ENCODE measurements around the gene NCOA4. TPM values are rescaled to one million over a fixed set of nuclear protein-coding genes. Genes with fewer than 3 reads are reported as not detected.

Gene NCOA4
- total and polyA plus RNA-seq, 2 of the 8 experiments (the other 6 are each of a cell fraction or from before 2014, with no cell fraction given), result 28.9 to 65.2 TPM

- TF ChIP-seq ZNF274 (IDR thresholded peaks at IDR 0.05; ENCODE audit: borderline replicate concordance, extremely low read depth, low read length) (no peak), ATF2 (IDR thresholded peaks at IDR 0.05; ENCODE audit: low read length) (no peak)
- TF ChIP-seq, protein P1, sequence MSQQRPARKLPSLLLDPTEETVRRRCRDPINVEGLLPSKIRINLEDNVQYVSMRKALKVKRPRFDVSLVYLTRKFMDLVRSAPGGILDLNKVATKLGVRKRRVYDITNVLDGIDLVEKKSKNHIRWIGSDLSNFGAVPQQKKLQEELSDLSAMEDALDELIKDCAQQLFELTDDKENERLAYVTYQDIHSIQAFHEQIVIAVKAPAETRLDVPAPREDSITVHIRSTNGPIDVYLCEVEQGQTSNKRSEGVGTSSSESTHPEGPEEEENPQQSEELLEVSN (IDR thresholded peaks at IDR 0.05), result no peak
- TF ChIP-seq, protein P2, sequence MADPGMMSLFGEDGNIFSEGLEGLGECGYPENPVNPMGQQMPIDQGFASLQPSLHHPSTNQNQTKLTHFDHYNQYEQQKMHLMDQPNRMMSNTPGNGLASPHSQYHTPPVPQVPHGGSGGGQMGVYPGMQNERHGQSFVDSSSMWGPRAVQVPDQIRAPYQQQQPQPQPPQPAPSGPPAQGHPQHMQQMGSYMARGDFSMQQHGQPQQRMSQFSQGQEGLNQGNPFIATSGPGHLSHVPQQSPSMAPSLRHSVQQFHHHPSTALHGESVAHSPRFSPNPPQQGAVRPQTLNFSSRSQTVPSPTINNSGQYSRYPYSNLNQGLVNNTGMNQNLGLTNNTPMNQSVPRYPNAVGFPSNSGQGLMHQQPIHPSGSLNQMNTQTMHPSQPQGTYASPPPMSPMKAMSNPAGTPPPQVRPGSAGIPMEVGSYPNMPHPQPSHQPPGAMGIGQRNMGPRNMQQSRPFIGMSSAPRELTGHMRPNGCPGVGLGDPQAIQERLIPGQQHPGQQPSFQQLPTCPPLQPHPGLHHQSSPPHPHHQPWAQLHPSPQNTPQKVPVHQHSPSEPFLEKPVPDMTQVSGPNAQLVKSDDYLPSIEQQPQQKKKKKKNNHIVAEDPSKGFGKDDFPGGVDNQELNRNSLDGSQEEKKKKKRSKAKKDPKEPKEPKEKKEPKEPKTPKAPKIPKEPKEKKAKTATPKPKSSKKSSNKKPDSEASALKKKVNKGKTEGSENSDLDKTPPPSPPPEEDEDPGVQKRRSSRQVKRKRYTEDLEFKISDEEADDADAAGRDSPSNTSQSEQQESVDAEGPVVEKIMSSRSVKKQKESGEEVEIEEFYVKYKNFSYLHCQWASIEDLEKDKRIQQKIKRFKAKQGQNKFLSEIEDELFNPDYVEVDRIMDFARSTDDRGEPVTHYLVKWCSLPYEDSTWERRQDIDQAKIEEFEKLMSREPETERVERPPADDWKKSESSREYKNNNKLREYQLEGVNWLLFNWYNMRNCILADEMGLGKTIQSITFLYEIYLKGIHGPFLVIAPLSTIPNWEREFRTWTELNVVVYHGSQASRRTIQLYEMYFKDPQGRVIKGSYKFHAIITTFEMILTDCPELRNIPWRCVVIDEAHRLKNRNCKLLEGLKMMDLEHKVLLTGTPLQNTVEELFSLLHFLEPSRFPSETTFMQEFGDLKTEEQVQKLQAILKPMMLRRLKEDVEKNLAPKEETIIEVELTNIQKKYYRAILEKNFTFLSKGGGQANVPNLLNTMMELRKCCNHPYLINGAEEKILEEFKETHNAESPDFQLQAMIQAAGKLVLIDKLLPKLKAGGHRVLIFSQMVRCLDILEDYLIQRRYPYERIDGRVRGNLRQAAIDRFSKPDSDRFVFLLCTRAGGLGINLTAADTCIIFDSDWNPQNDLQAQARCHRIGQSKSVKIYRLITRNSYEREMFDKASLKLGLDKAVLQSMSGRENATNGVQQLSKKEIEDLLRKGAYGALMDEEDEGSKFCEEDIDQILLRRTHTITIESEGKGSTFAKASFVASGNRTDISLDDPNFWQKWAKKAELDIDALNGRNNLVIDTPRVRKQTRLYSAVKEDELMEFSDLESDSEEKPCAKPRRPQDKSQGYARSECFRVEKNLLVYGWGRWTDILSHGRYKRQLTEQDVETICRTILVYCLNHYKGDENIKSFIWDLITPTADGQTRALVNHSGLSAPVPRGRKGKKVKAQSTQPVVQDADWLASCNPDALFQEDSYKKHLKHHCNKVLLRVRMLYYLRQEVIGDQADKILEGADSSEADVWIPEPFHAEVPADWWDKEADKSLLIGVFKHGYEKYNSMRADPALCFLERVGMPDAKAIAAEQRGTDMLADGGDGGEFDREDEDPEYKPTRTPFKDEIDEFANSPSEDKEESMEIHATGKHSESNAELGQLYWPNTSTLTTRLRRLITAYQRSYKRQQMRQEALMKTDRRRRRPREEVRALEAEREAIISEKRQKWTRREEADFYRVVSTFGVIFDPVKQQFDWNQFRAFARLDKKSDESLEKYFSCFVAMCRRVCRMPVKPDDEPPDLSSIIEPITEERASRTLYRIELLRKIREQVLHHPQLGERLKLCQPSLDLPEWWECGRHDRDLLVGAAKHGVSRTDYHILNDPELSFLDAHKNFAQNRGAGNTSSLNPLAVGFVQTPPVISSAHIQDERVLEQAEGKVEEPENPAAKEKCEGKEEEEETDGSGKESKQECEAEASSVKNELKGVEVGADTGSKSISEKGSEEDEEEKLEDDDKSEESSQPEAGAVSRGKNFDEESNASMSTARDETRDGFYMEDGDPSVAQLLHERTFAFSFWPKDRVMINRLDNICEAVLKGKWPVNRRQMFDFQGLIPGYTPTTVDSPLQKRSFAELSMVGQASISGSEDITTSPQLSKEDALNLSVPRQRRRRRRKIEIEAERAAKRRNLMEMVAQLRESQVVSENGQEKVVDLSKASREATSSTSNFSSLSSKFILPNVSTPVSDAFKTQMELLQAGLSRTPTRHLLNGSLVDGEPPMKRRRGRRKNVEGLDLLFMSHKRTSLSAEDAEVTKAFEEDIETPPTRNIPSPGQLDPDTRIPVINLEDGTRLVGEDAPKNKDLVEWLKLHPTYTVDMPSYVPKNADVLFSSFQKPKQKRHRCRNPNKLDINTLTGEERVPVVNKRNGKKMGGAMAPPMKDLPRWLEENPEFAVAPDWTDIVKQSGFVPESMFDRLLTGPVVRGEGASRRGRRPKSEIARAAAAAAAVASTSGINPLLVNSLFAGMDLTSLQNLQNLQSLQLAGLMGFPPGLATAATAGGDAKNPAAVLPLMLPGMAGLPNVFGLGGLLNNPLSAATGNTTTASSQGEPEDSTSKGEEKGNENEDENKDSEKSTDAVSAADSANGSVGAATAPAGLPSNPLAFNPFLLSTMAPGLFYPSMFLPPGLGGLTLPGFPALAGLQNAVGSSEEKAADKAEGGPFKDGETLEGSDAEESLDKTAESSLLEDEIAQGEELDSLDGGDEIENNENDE (IDR thresholded peaks at IDR 0.05; ENCODE audit: insufficient replicate concordance, low read length), result no peak
Observed at GRCh38 chr10:46077731-46078413, 47.4 kb upstream of the NCOA4 start (continued).
